Muscle layer of duodenum (tissue), 2 donors: ENCODE measurements around the gene CRTC3.
"Not testable (repeated sequence)": the region's sequence is repeated elsewhere in the genome, so short reads cannot be mapped to it uniquely, and the experiment has no call there.

Experiments
- H3K27ac ChIP-seq: one replicate; pipeline ENCODE4 v1.7.0; 2013; ENCODE audit warnings: mild to moderate bottlenecking, low read length
- H3K27me3 ChIP-seq: one replicate; pipeline ENCODE4 v1.7.0; 2013; ENCODE audit warnings: low read depth, mild to moderate bottlenecking, control low read depth, low read length
- H3K36me3 ChIP-seq, 2 donors: one replicate each; pipeline ENCODE4 v1.7.0; 2013; ENCODE audit warnings: low read length in 2 of 2, control low read depth in 1 of 2, mild to moderate bottlenecking in 1 of 2; ENCODE audit not compliant: insufficient read depth in 2 of 2, control insufficient read depth in 1 of 2
- H3K4me1 ChIP-seq, 2 donors: one replicate each; pipeline ENCODE4 v1.7.0; 2013; ENCODE audit warnings: low read length in 2 of 2, mild to moderate bottlenecking in 2 of 2, control low read depth in 1 of 2, moderate library complexity in 1 of 2; ENCODE audit not compliant: insufficient read depth in 2 of 2, control insufficient read depth in 1 of 2
- H3K4me3 ChIP-seq, 2 donors: one replicate each; pipeline ENCODE4 v1.7.0; 2013; ENCODE audit warnings: low read length in 2 of 2, low read depth in 1 of 2, mild to moderate bottlenecking in 1 of 2
- H3K9me3 ChIP-seq, 2 donors: one replicate each; pipeline ENCODE4 v1.7.0; 2013; ENCODE audit warnings: low read length in 2 of 2, control low read depth in 1 of 2, mild to moderate bottlenecking in 1 of 2; ENCODE audit not compliant: control insufficient read depth in 1 of 2
- donor health status: healthy.

CRTC3 gene

DNA sequence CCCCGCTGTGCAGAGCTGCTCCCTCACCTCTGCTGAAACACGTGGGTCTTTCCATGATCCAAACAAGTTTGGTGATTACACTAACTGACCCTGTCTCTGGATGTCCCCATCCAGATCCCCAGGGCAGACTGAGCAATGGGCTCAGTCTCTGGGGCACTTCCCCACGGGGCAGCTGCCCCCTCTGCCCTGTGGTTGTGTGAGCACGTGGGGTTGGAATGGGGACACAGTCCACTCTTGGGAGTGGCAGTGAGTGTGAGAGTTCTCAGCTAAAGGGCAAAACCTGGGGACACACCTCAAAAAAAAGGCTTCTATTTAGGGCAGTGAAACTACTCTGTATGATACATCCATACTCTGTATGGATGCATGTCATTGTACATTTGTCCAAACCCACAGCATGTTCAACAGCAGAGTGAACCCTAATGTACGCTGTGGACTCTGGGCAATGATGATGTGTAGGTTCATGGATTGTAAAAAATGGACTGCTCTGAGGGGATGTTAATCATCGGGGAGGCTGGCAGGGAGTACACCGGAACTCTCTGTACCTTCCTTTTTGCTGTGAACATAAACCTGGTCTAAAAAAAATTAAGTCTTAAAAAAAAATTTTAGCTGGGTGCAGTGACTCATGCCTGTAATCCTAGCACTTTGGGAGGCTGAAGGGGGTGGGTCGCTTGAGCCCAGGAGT lies 137.5 kb downstream of the CRTC3 start:
- no peaks in the 10 kb centered on the region for H3K36me3 ChIP-seq
- H3K27ac ChIP-seq, result no peak overlapping the region
- H3K9me3 ChIP-seq, result no peaks in the 10 kb centered on the region
- no peaks in the 10 kb centered on the region for H3K27me3 ChIP-seq
- H3K4me1 ChIP-seq, result no peaks in the 10 kb centered on the region
- no peak overlapping the region for H3K4me3 ChIP-seq

DNA sequence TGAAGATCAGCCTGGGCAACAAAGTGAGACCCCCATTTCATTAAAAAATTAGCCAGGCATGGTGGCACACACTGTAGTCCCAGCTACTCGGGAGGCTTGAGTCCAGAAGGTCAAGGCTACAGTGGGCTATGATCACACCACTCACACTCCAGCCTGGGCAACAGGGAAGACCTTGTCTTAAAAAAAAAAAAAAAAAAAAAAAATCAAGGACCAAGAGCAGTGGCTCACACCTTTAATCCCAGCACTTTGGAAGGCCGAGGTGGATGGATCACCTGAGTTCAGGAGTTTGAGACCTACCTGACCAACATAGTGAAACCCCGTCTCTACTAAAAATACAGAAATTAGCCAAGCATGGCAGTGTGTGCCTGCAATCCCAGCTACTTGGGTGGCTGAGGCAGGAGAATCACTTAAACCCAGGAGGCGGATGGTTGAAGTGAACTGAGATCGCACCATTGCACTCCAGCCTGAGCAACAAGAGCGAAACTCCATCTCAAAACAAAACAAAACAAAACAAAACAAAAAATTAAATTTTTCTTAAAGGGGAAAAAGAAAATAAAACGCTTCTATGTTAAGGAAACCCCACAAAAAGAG lies 138.1 kb downstream of the CRTC3 start:
- not testable (repeated sequence) for H3K27ac ChIP-seq, H3K36me3 ChIP-seq, H3K27me3 ChIP-seq, H3K9me3 ChIP-seq, H3K4me3 ChIP-seq, H3K4me1 ChIP-seq

DNA sequence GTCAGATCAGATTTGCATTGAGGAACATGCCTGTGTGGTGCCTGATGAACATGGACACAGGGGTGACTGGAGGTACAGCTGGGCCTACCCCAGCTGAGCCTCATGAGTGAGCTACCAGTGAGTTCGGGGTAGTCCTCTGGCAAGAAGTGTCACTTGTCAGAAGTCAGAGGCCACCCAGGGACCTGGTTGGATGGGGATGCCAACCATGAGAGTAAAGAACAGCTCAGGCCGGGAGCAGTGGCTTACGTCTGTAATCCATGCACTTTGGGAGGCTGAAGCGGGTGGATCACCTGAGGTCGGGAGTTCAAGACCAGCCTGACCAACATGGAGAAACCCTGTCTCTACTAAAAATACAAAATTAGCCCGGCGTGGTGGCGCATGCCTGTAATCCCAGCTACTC lies 140.9 kb downstream of the CRTC3 start:
- H3K4me1 ChIP-seq, H3K27me3 ChIP-seq, H3K36me3 ChIP-seq, H3K9me3 ChIP-seq, H3K27ac ChIP-seq, H3K4me3 ChIP-seq: not testable (repeated sequence)

GRCh38 chr15:90671216-90671615 lies 141.5 kb downstream of the CRTC3 start:
- H3K4me3 ChIP-seq, result no peak overlapping the region
- H3K36me3 ChIP-seq, result no peaks in the 10 kb centered on the region
- H3K9me3 ChIP-seq, result no peaks in the 10 kb centered on the region
- H3K27me3 ChIP-seq, result no peaks in the 10 kb centered on the region
- H3K4me1 ChIP-seq, result no peaks in the 10 kb centered on the region
- H3K27ac ChIP-seq, result no peak overlapping the region

- not testable (repeated sequence) for H3K4me1 ChIP-seq, H3K36me3 ChIP-seq, H3K27me3 ChIP-seq
These were observed 143.6 kb downstream of the CRTC3 start for GRCh38 chr15:90673357-90673756.

DNA sequence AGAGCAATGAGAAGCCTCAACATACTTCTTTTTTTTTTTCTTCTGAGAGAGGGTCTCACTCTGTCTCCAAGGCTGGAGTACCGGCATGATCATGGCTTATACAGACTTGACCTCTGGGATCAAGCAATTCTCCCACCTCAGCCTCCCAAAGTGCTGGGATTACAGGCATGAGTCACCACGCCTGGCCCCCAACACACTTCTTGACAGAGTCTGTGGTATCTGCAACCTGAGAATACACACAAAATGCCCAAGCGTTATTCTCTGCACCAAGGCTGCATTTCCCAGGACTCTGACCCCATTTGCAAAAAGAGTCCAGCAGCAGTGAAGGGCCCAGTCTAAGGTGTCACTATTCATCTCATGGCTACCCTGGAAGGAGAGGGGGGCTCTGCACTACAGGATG lies 144.8 kb downstream of the CRTC3 start:
- Histone ChIP-seq H3K4me1 (no peaks in the 10 kb centered on the region), H3K27me3 (no peaks in the 10 kb centered on the region), H3K27ac (no peak overlapping the region), H3K36me3 (no peaks in the 10 kb centered on the region), H3K9me3 (no peaks in the 10 kb centered on the region), H3K4me3 (no peak overlapping the region)

More at GRCh38 chr15:90673357-90673756, 143.6 kb downstream of the CRTC3 start:
- H3K9me3 ChIP-seq, H3K4me3 ChIP-seq, H3K27ac ChIP-seq: not testable (repeated sequence)

DNA sequence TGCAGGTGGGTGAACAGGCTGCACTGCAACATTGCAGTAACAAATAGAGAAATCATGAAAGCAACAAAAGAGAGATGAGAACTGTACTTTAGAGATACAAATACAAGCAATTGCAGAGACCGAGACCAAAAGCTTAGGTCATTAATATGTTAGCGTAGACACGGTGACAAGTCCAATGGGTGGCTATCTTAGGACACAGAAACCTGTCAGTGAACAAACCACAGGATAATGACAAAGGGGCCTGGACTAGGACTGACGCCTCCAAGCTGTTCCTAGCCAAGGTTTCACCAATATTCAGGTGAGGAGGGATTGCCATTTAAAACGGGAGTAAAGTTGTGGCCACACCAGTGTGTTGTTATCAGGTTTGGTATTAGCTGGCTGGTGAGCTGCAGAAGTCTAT lies 145.7 kb downstream of the CRTC3 start:
- Histone ChIP-seq H3K36me3 (peaks cover 0 to 3% of the 10 kb centered on the region in 2 donors), H3K9me3 (no peaks in the 10 kb centered on the region), H3K27ac (no peak overlapping the region), H3K4me3 (no peak overlapping the region), H3K4me1 (no peaks in the 10 kb centered on the region), H3K27me3 (no peaks in the 10 kb centered on the region)

GRCh38 chr15:90677807-90678790 lies 148.4 kb downstream of the CRTC3 start:
- Histone ChIP-seq H3K27me3 (no peaks in the 10 kb centered on the region), H3K27ac (no peak overlapping the region), H3K36me3 (peaks cover 0 to 3% of the 10 kb centered on the region in 2 donors)

GRCh38 chr15:90679959-90680358 lies 150.2 kb downstream of the CRTC3 start:
- no peak overlapping the region for H3K27ac ChIP-seq
- H3K4me3 ChIP-seq, result no peak overlapping the region
- H3K9me3 ChIP-seq, result no peaks in the 10 kb centered on the region
- H3K36me3 ChIP-seq, result peaks cover 0 to 3% of the 10 kb centered on the region in 2 donors
- H3K27me3 ChIP-seq, result no peaks in the 10 kb centered on the region
- H3K4me1 ChIP-seq, result no peaks in the 10 kb centered on the region

More at GRCh38 chr15:90677807-90678790, 148.4 kb downstream of the CRTC3 start:
- Histone ChIP-seq H3K4me1 (no peaks in the 10 kb centered on the region), H3K9me3 (no peaks in the 10 kb centered on the region), H3K4me3 (no peak overlapping the region)

DNA sequence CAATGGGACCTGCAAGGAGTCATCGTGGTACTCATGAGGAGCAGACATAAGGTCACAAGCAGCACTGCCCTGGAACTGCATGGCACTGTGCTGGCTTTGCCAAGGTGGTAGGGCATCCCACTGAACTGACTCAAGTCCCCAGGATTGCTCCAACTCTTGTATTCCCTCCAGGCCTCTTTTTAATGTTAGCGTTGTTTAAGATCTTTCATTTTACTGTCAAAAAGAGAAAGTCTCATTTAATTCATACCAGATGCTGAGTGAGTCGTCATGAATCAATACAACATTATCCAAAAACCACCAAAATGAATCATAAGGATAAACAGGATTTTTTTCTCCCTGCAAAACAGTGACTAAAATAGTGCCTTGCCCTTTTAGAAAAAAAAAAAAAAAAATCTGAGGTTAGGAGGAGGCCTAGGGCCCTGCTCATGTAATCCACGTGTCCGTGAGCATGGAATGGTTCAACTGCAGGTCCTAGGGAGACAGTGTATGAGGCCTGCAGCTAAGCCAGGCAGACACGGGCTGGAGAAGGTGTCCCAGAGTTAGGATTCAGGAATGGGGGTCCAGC lies 150.7 kb downstream of the CRTC3 start:
- no peaks in the 10 kb centered on the region for H3K4me1 ChIP-seq
- H3K4me3 ChIP-seq, result no peak overlapping the region
- H3K27me3 ChIP-seq, result no peaks in the 10 kb centered on the region
- peaks cover 0 to 3% of the 10 kb centered on the region in 2 donors for H3K36me3 ChIP-seq
- no peak overlapping the region for H3K27ac ChIP-seq
- no peaks in the 10 kb centered on the region for H3K9me3 ChIP-seq

GRCh38 chr15:90681056-90681455 lies 151.3 kb downstream of the CRTC3 start:
- Histone ChIP-seq H3K27me3 (no peaks in the 10 kb centered on the region), H3K4me1 (no peaks in the 10 kb centered on the region), H3K9me3 (no peaks in the 10 kb centered on the region), H3K27ac (no peak overlapping the region), H3K4me3 (no peak overlapping the region), H3K36me3 (peaks cover 0 to 3% of the 10 kb centered on the region in 2 donors)
